Stimulated activated CD4-positive, alpha-beta T cell treated with anti-CD3 and anti-CD28 coated beads, Interleukin-4, amount 100 ng/mL, for 48 hours (primary cell): ENCODE measurements around the gene FAM72A.
"Not testable (repeated sequence)": the region's sequence is repeated elsewhere in the genome, so short reads cannot be mapped to it uniquely, and the experiment has no call there.

Experiments used
- DNase-seq, 2 donors: peaks; one replicate each; pipeline ENCODE4 v3.0.0-alpha.2; 2020; ENCODE audit warnings: low read depth in 2 of 2

Gene FAM72A

DNA sequence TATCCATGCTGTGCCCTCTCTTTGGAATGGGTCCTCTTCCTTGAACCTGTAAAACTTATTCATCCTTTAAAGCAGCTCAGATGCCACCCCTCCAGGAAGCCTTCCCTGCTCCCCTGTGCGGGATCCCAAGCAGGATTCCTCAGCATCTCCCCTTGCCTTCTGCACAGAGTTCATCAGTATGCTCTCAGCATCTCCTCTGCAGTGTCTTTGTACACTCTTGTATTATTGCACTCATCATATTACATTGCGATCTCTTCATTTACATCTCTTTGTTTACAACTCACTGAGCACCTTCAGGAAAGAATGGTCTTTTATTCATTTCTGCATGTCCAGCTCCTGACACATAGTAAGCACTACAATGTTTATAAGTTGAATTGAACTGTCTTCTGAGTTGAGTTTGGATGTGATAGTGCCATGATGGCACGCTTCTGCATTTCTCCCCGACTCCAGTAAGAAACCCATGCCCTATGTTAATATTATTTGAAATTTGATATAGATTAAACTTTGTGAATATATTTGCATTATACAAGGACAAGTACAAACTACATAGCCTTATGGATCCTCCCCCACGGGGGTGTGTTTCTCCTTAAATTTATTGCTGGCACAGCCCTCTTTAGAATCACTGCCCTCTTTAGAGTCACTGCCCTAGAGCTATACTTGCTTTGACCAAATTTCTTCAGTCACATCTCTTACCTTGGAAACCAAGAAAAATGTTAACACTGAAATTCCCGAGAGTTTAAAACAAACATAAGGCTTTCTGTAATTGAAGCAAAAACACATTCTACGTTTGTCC lies 13.2 kb upstream of the FAM72A start:
- DNase-seq, result not testable (repeated sequence)

DNA sequence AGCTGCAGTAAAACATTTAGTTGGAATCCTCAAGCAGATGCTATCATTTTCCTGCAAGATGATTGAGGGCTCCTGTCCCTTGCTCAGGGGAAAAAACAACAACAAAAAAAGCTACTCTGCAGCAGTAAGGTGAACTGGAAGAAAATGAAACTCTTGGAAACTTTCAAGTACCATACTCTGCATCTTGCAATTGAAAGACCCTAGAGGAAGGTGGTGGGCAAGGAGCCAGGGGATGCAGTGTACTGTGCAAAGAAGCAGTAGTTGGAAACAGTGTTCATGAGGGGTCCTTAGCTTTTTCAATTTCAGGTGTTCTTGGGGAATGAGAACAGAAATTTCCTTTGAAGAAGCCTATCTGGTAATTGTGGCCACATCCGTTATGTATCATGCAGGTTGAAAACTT lies 8.2 kb upstream of the FAM72A start:
- DNase-seq, result not testable (repeated sequence)

DNA sequence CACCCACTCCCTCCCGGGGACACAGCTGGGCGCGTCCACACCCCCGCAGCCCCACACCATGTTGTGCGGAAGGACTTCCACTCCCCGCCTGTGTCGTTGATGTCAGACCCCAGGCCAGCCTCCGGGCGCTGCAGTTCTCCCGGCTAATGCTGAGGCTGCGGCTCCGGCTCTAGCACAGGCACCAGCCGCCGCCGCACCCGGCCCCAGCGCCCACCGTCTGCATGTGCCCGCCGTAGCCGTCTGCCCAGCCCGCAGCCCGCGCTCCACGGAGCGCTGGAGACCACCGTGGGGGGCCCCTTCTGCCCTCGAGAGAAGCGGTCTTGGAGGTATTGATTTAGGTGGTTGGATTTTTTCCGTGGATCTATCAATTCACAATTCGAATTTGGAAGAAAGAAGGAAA lies 2.9 kb upstream of the FAM72A start:
- not testable (repeated sequence) for DNase-seq

DNA sequence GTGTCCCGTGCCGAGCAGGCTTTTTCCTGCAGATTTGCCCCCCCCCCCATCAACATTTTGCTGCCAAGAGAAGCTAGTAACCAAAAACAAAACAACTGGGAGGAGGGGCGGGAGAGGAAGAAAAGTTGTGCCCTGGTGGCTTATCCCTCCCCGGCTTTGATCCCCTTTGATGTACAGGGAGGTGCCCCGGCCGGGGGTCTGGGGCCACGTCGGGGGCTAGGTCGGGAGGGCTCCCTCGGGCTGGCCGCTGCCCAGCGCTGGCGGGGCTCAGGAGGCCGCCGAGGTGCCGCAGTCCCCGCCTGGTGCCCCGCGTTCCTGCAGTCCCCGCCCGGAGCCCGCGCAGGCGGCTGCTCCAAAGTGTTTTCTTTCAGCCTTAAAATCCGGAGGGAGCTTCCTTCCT lies 2.2 kb upstream of the FAM72A start:
- peak in 1 of 2 donors; percentile 0 for DNase-seq

DNA sequence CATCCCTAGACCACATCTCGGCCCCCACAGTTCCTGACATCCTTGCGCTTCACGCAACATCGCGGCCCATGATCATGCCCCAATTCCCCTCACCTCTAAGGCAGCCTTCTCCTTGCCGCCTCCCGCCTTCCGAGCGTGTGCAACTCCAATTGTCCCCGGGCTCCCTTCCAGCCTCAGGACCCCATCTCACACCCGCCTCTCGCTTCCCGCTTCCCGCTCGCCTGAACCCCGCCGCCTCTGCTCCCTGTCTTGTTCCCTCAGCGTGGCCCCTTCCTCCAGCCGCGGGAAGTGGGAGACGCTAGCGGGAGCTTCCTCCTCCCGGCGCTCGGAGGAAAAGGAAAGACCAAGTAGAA lies 1.5 kb upstream of the FAM72A start:
- peak in 1 of 2 donors; percentile 2 for DNase-seq

DNA sequence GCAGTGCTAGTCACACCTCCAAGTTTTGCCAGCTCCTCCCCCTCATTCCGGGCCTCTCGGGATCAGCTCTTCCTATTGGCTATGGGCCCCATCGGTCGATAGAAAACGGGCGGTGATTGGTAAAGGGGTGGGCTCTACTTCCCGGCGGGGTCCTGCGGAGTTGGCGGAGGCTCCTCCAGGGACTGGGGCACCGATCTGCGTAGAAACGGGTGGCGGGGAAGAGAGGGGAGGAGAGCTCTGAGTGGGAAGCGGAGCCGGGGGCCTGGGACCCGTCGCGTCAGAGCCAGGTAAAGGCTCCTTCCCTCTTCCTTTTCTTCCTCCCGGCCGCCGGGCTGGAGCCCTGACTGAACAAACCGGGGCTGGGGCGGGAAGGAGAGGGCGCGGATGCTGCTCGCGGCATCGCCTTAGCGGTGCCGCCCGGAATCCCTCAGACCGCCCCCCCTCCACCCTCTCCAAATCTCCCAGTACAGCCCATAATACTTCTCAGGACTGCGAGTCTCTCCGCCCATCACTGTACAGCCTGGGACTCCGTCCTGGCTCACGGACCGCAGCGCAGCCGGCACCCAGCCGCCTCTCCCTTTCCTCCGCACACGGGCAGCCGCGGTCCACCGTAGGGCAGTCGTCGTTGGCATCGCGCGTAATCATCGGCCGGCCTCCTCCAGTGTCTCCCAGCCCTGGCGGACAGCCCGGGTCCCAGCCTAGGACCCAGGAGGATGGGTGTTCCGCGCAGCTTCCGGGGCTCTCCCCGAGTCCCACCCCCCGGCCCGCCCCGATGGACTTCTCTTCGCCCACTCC lies 922 bp upstream of the FAM72A start, which contains the start of gene SRGAP2:
Gene SRGAP2, plus strand, starts transcription at position 178 of the 795 bp plus-strand sequence. CDS start 2,430 bp downstream, outside the sequence.
- DNase-seq, result peak; percentile 13 to 37

DNA sequence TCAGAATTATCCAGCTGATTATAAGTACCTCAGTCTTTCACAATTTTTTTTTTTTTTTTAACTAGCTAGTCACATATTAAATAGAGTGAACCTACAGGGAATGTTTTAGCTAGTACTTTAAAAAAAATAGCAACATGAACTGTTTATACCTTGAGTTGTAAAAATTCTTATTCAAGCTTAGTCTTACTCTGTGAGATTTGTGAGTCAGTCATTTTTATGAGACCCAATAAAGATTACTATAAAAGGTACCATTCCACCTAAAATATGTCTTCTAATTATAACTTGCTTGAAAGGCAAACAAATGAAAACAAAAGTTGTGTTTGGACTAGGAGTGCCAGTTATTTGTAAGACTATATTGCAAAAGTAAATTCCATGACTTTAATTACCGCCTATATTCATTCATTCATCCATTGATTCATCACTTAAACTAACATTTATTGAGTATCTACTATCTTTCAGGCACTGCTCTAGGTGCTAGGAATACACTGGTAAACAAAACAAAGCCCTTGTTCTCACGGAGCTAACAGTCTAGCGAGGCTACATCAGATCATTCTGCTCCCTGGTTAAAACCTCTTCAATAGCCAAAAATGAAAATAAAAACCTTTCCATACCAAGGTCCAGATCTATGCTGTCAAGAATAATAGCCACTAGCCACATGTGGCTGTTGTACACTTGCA lies 5.8 kb downstream of the FAM72A start:
- not testable (repeated sequence) for DNase-seq

DNA sequence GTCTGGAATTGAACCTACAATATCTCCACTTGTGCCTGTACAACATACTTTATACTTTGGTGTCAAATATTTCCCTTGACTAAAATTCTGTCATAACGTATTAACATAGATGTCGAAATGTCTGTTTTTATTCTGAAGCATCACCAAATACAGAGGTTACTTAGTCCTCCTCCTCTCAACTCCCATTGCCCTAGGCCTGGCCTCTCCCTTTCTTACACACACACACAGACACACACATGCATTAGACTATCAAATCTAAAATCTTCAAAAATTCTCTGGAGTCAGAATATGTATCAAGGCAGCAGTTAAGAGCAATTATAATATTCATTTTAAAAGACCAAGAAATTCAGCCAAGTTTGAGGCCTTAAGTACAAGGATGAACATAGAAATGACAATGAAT lies 7.5 kb downstream of the FAM72A start:
- not testable (repeated sequence) for DNase-seq

DNA sequence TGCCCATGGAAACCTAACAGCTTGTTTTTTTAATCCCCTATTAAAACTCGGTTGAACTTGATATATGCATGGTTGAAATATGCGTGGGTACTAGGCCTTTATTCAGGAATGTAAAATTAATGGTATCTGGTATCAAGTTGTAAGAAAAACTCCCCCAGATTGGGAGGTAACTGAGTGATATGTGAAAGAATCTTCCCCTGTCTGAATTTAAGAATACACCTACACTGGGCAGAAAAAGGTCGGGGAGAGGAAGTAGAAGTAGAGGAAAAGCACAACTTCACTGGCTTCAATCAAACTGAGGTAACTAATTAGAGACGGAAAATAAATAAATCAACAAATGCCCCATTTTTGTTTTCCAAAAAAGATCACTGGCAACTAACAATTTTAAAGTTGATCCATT lies 15.8 kb downstream of the FAM72A start:
- not testable (repeated sequence) for DNase-seq

DNA sequence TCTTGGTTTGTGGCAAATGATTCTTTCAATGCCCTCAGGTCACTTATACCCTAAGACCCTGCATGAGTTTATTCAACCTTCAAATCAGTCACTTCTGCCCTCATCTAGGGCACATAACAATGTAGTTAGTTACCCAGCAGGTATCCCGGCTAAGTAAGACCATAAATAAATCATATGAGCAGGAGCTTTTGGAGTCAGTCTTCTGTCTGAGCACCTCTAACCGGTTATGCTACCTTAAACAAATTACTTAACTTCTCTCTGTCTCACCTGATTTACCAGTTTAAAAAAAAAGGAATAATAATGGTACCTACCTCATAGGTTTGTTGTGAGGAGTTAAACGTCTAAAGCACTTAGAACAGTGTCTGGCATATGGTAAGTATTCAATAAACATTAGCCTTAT lies 16.9 kb downstream of the FAM72A start:
- DNase-seq, result not testable (repeated sequence)

DNA sequence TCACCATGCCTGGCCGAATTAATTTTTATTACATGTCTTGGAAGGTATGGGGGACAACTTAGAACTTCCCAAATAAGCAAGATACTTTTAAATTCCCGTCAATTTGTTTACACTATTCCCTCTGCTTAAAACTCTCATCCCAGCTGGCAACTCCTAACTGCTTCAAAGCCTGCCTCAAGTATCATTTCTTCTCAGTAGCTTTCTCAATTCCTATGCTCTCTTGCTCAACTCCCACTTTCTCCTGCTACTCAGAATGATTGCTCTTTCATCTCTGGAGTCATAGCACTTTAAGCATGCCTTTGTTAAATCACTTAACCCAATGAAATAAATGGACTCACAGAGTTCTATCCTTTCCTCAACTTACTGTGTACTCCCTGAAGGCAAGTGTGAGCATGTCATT lies 18.9 kb downstream of the FAM72A start:
- DNase-seq, result not testable (repeated sequence)

DNA sequence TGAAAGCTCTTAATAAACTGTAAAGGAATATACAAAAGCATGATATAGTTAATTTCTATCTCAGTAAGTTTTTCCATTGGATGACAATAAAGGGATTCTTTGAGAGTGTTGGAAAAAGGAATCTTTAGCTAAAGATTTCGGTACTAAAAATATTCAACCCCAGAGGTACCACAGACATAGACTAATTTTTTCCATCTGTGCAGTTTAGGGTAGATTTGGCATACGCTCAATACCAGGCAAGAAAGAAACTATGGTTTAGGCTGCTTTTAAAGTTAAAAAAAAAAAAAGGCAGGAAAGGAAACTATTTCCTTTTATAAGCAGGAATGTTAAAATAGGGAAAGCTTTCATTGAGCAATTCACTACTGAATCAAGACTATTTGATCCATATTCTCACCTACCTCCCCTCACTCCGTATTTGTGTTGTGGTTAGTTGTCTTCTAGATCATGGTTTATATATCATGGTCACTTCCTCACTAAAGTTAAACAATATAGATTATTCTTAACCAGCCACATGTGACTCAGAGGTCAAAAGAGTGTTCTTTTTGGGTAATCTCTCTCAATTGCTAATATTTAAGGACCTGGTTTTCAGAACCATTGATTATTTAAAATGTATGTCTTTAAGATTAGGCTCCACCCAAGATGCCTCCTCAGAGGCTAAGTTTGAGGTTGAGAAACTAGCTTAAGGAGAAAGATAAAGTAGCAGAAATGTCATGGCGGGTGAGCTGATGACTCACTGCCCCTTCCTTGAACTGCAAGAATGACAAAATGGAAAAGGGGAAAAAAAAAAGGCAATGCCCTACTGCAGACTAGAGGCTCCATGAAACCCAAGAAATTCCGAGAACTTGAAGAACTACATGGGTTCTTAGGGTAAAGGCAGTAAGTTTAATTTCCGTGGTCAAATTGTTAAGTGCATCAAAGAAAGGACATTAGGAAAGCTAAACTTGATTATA lies 20.0 kb downstream of the FAM72A start:
- not testable (repeated sequence) for DNase-seq

DNA sequence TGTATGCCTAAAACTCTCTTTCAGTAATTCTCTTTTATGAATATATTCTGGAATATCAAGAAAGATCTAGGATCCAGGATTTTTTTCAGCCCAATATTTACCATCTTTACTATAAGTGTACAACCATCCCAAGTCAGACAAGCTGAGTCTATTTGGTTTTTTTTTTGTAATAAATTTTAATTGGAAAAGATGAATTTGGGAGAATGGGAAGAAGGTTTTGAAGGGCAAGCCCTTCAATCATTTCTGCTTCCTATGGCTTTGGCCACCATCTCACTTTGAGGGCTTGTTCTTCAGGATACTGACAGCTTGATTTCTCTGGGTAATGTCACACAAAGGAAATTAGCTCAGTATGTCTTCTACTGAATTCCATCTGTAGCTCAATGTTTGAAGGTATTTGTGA lies 23.0 kb downstream of the FAM72A start:
- DNase-seq, result not testable (repeated sequence)

DNA sequence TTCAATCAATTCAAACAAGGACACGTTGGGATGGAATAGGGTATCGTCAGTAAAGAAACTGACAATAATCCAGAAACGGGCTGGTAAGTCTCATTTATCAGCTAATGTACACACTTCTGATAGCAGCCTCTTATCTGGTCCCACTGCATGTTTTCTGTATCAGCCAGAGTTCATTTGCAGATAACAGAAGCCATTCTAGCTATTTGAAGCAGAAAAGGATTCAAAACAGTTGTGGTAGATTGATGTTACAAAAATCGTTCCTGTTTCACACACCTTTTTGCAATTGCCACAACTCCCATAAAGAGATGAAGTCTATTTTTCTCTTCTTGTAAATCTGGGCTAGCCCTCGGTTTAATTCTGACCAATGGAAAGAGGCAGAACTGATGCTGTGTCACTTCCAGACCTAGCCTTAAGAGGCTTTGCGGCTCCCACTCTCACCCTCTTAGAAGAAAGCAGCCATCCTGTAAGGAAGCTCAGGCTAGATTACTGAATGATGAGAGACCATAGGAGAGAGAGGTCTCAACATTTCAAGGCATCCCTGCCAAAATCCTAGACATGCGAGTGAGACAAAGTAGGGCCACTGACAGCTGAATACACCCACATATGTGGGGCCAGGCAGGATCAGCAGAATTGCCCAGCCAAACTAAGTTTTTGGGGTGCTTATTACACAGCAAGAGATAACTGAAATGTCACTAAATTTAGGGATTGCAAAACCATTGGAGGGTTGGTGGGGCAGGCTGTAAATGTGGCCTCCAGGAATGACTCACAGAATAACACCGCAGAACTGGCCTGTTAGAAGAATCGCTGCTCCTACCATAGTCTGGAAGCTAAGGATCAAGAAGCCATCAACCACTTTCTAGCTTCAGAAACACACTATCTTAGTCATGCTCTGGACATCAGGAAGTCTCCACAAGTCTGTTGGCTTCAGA lies 24.3 kb downstream of the FAM72A start:
- not testable (repeated sequence) for DNase-seq

DNA sequence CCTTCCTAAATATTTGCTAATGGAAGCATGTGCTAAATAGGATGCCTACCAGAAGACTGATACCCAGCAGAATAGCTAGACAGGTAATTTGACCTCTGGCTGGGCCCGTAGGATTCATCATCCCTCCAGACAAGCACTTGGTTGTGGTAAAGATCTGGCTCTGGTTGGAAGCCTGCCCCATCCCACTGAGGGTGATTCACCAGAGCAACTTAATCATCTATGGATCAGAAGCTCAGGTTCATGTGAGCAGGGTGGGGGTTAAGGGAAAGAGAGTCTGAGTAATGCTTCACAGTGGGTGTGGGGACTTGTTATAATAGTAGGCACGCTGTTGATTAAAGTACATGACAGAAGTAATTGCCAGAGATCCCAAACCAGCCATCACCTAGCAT lies 26.5 kb downstream of the FAM72A start:
- peak in 1 of 2 donors; percentile 16 for DNase-seq

DNA sequence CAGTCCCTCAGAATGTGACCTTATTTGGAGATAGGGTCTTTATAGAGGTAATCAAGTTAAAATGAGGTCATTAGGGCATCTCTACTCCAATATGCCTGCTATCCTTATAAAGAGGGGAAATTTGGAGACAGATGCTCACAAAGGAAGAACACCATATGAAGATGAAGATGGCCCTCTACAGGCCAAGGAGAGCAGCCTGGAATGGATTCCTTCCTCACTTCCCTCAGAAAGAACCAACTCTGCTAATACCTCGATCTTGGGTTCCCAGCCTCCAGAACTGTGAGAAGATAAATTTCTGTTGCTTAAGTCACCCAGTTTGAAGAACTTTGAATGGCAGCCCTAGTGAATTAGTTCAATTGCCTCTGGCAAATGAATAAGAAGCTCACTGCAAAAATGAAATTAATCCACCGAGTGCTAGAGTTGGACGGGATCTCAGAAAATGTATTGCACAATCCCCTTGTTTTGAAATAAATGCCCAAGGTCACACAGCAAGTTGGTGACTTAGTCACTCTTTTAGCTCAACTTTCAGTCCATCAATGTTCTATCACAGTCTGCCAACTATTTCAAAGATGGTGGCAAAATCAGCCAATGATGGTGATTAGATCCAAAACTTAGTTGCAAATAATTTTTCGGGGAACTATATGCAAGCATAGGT lies 27.1 kb downstream of the FAM72A start:
- DNase-seq, result not testable (repeated sequence)

DNA sequence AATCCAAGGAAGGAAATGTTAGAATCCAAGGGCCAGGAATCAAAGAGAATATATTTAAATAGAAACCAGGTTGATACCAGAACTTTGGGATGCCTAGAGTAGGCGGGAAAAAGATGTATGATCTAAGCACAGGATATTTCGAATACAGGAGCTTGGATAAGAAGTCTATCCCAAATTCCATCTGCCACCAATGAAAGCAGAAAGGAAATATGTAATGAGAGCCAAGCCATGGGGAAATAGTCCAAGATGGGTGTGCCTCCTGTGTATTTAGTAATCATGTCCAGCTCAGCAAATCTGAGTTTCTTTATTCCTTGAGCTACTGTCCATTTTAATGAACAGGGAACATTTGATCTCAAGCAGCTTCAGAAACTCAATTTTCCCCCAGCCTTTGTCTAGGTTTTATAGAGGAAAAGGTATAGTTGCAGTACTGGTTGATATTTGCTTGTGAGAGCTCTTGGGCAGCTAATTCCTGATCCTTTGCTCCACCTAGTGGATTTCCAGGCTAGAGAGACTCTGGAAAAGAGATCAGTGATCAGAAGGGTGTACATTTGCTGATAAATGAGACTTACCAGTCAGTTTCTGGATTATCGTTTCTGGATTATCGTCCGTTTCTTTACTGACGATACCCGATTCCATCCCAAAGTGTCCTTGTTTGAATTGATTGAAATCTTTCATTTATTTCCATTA lies 28.3 kb downstream of the FAM72A start:
- DNase-seq, result not testable (repeated sequence)

DNA sequence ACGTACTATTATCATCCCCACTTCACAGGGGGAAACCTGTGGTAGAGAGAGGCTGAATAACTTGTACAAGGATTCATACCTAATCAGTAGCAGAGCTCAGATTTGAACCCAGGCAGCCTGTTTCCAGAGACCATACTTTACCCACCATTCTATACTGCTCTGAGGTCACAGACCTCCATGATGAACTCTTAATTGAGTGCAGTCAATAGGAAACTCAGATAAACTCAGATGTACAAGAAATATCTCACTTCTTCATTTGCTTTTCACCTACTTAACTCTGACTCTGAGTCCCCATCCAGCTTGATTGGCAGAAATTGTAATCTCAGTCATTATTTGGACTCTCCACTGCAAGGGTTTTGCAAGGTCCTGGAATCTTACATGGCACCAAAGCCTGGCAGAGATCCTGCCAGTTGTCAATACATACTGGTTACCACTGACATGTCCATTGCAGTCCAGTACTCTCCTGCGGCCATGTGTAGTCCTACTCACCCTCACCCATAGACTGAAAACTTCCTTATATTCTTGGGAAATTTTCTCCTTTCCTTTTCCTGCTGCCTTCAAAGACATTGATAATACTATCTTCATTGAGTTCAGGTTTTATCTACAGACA lies 29.4 kb downstream of the FAM72A start:
- not testable (repeated sequence) for DNase-seq
